ENCODE data around the gene FA2H.
"Not testable (repeated sequence)": the region's sequence is repeated elsewhere in the genome, so short reads cannot be mapped to it uniquely, and the experiment has no call there.

Gene FA2H

DNA sequence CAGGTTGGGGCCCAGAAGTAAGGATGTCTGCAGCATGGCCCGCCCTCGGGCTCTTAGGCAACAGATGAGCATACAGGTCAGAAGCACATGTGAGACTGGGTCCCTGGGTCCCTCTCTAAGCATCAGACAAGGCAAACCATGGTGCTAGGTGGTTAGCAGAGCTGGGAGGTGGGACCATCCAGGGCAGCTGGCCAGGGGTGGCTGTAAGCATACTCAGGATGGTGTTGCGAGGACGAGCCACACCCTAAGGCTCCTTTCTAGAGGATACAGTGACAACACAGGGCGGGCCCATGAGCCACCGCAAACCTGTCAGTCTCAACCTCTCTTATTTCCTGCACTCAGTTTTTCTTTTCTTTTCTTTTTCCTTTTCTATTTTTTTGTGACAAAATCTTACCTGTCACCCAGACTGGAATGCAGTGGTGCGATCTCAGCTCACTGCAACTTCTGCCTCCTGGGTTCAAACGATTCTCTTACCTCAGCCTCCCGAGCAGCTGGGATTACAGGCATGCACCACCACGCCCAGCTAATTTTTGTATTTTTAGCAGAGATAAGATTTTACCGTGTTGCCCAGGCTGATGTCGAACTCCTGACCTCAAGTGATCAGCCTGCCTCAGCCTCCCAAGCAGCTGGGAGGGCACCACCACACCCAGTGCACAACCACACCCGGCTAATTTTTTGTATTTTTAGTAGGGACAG is 3.6 kb downstream of the FA2H start:
- no peak for DNase-seq (ENCODE audit: low read depth in 2 of 2)

DNA sequence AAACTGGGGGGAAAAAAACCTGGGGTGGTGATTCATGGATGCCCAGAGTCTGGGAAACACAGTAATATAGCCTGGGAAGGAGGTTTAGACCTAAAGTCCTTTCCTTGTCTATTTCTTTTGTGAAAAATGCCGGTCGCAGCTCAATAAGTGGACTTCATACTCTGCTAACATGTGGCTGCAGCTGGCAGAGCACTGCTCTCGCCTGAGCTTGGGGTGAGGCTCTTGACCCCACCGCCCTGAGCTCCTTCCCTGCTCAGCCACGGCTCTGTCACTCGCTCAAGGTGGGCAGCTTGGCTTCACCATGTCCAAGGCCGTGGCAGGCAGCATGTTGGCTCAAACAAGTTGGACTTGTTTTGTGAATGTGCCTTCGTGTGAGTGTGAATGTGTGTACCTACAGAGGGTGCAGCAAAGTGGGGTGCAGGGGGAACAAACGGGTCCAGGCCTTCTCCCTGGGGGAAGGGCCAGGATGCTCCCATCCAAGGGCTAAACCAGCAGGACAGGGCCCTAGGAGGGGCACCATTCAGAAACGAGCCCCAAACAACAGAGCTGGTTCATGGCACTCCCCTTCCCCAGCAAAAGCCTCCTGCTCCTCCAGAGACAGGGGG is 4.9 kb downstream of the FA2H start:
- DNase-seq (ENCODE audit: low read depth in 2 of 2) = no peak

DNA sequence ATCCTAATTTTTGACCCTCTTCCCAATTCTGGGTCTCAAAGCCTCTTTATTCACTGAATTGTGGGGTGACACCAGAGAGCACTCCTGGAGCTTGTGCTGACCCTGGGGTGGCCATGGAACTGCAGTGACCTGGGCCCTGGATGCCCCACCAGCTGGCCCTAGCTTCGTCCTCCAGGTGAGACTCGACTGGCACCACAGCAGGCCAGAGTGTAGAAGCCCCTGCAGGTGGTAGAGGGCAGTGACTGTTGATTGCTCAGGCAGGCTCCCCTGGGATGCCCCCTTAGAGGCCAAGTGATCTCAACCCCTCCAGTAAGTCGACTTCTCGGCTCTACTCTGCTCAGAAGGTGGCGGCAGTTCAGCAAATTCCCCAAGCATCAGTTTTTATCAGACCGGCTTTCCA is 6.4 kb downstream of the FA2H start:
- DNase-seq (ENCODE audit: low read depth in 2 of 2) = no peak

DNA sequence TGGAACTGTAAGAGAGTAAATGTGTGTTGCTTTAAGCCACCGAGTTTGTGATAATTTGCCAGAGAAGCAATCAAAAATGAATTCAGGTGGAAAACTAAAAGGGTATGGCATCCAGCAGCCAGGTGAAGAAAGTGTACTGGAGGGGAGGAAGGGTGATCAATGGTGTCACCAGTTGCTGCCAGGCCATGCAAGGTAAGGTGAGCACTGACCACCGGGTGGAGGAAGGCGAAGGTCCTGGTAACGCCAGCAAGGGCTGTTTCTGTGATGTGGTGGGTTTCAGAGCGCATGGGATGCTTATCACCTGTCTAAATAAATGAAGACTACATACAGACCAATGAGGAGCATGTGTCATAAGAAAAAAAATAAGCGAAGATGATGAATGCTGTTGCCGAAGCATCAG is 6.9 kb downstream of the FA2H start:
- DNase-seq (ENCODE audit: low read depth in 2 of 2) = no peak

DNA sequence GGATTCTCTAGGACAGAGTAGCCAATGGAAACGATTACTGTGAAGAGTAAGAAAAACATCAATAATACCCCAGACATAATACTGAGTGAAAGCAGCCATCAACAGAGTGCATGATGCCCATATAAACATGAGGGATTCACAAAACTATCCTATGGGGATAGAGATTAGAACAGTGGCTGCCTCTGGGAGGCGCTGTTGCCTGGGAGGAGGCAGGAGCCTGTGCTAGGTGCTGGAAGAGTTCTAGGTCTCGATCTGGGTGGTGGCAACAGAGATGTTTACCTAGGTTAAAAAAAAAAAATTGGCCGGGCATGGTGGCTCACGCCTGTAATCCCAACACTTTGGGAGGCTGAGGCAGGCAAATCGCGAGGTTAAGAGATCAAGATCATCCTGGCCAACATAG is 7.9 kb downstream of the FA2H start:
- DNase-seq (ENCODE audit: low read depth in 2 of 2) = no peak

DNA sequence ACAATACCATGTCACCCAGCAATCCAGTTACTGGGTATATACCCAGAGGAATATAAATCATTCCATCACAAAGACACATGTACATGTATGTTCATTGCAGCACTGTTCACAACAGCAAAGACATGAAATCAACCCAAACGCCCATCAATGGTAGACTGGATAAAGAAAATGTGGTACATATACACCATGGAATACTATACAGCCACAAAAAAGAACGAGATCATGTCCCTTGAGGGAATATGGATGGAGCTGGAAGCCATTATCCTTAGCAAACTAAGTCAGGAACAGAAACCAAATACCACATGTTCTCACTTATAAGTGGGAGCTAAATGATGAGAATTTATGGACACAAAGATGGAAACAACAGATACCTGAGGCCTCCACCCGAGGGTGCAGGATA is 10.4 kb downstream of the FA2H start:
- DNase-seq (ENCODE audit: low read depth in 2 of 2) = not testable (repeated sequence)

DNA sequence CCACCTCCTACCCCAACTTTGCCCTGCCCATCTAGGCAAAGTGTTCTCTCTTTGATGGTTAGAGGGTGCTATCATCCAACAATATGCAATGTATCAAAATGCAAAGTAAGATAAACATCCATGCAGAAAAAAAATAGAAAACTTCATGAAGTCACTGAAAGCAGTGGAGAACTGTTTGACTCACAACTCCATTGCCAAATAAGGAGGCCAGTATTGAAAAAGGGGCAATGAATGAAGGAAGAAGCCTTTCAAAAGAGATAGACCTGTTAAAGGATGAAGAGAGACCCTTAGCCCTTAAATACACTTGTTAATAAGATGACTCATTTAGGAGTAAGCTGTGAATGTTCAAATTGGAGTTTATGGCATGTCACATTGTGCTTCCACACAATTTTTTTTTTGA is 13.0 kb downstream of the FA2H start:
- DNase-seq (ENCODE audit: low read depth in 2 of 2) = no peak

DNA sequence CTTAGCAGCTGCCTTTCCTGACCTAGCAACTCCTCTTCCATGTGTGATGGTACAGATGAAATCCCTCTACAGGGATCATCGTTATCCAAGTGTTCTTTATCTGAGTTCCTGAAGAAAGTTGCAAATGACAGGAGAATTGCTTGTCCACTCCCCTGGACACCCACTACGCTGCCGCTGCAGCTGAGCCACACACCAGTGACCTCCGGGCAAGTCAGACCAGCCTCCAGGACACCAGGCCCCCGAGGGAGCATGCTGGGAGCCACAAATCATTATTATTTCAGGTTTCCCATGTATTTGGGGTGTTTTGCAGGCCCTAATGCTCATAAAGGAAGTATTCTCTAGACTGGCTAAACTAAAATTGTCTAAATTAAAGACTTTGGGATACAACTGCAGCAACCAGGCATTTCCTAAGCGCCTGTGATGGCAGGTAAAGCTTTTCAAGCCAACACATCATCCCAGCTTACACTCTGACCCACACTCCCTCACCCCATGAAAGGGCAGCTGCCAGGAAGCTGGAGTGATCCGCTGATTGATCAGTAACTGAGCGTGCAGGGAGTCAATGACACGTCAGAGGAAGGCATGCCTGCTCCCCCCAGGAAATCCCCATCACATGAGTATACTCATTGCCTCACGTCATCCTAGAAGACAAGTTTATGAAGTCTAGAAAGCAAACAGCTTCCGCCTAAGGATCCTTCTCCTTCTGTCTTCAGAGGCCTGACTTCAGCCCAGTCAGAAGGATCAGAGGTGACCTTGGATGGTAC is 14.4 kb downstream of the FA2H start:
- DNase-seq (ENCODE audit: low read depth in 2 of 2) = peak; percentile 20 to 21

DNA sequence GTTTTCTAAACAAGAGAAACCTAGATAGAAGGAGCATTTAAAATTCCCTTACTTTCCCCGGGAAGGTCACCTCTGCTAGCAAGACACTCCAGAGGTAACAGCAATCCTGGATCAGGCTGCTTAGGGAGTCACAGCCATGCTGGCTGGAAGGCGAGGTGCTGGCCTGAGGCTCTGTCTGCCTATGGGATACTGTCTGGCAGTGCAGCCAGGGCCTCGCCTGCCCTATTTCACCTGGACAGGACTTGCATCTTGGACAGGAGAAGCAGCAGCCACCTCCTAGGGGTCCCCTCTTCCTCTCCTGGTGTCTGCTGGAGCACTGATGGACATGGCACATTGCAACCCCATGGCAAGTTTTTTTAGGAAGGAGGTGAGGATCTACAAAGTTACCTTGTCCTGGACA is 15.1 kb downstream of the FA2H start:
- DNase-seq (ENCODE audit: low read depth in 2 of 2) = no peak

DNA sequence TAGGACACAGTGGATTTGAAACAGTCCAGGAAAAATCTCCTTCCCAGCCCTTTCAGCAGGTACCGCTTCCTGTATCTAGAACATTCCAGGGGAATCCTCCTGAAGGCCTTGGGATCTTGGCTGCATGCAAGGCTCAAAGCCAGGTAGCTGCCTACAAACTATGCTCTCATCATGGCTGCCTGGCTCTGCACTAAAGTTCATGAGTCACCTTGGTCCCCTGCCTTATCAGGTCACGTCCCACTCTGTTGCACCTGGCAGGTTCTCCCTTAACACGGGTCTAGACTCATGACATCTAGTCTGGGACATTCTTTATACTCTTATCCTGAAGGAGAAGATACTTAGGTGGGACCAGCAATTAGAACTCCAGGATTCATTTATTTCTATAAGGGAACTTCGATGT is 15.8 kb downstream of the FA2H start:
- DNase-seq (ENCODE audit: low read depth in 2 of 2) = no peak

DNA sequence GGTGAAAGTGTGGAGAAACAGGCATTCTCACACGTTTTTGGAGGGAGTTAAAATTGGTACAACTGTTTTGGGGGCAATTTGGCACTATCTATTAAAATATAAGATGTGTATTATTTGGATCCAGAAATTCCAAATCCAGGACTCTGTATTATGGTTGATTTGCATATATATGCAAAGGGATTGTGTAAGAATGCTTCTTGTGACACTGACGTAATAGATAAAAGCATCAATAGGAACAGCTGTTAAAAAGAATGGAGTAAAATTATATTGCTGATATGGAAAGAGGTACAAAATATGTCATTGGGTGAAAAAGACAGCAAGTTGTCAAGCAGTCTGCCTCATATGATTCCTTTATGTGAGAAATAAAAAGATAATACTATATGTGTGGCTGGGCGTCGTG is 17.3 kb downstream of the FA2H start:
- no peak for DNase-seq (ENCODE audit: low read depth in 2 of 2)

DNA sequence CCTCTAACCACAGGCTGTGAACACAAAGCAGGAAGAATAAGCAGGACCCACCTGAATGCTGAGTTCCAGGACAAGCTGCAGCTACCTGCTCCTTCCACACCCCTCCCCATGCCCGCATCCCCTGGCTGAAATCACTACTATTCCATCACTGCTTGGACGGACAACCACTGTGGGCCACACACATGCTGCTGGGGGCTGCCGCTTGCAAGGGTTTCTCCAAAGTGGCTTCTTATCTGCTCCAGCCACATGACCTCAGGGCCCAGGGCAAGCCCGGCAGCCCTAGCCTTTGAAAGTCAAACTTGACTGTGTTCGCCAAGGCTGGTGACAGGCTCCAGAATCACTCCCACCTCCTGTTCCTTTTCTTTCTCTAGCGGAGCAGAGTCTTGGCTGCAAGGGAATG is 18.4 kb downstream of the FA2H start:
- no peak for DNase-seq (ENCODE audit: low read depth in 2 of 2)

DNA sequence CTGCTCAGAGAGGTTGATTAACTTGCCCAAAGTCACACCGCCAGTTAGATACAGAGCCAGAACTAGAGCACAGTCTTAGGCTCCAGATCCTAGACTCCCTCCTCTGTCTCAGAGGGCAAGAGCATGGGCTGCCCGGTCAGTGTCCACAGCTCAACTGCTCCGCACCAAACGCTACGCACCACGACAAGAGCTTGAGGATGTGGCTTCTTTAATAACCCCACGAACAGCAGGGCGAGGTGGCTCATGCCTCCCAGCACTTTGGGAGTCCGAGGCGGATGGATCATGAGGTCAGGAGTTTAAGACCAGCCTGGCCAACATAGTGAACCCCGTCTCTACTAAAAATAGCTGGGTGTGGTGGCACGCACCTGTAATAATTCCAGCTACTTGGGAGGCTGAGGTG is 21.4 kb downstream of the FA2H start:
- DNase-seq (ENCODE audit: low read depth in 2 of 2) = no peak

DNA sequence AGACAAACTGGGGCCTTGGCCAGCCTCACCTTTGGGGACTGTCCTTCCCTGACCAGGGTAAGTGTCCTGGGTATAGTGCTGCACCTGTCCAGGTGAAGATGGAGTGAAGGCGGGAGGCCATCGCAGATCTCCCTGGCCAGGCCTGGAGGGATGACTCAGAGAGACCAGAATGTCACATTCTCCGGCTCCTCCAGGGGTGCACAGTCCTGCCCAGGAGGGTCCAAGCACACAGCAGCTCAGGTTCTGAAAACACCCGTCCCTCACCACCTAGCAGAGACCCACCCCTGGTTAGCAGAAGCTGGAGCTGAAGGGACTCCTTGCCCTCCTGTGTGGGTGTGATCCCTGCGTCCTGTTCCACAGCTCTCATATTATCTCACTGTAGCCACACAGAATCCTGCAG is 21.9 kb downstream of the FA2H start:
- no peak for DNase-seq (ENCODE audit: low read depth in 2 of 2)

DNA sequence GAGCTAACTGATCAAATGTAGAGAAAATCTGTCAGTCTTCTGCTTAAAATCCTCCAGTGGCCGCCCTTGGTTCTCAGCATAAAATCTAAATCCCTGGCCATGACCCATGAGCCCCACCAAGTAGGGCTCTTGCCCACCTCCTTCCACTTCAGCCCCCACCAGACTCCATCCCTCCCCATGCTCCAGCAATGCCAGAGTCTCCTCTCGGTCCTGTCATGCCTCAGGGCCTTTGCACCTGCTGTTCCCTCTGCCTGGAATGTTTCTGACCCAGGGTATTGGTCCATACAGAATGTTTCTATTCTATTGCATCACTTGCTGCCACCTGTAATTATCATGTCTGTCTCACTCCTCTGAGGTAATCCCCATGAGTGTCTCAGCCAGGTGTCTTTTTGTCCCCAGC is 22.4 kb downstream of the FA2H start:
- DNase-seq (ENCODE audit: low read depth in 2 of 2) = no peak

DNA sequence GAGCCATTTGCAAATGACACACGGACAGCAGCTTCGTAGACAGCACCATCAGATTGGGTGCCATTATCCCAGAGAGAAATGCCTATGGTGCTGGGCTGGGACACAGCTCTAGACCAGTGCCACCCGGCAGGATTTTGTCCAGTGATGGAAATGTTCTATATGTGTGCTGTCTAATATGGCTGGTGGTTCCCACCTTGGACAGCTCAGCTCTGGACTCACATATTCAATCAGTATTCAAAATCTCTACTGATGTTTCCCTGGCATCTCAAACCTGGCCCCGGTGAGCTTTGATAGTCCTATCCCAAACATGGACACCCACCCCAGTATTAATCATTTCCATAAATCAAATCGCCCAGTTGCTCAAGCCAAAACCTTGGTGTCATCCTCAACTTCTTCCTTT is 23.0 kb downstream of the FA2H start:
- DNase-seq (ENCODE audit: low read depth in 2 of 2) = no peak

DNA sequence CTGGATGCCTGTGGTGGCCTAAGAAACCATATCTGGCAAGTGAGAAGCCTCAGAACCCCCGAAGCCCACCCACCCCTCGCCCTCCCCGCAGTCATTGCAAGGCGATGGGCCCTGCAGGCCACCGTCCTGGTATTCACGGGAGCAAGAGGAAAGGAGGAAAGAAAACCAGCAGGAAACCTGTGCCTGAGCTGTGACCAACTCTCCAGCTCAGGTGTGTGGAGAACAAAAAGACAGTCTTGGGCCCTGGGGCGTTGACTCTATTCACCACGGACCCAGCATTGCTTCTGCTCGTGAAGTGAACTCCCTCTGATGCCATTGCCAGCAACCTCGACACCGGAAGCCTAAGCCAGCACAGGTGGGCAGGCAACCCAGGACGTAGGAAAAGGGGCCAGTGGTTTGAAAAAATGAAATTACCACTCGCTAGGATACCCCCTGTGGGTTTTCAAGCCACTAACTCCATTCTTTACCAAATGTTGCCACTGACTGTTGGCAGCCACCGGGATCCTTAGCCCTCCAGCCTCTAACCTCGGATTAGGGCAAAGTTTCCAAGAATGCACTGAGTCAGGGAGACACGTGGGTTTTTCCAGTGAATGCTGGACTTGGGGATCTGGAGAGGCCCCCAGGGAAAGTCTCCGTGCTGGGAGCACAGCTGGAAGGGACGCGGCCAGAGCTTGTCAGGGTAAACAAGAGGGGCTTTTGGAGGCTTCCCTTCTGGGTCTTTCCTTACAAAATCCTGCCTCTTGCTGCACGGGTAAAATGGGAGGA is 25.1 kb downstream of the FA2H start:
- no peak for DNase-seq (ENCODE audit: low read depth in 2 of 2)

DNA sequence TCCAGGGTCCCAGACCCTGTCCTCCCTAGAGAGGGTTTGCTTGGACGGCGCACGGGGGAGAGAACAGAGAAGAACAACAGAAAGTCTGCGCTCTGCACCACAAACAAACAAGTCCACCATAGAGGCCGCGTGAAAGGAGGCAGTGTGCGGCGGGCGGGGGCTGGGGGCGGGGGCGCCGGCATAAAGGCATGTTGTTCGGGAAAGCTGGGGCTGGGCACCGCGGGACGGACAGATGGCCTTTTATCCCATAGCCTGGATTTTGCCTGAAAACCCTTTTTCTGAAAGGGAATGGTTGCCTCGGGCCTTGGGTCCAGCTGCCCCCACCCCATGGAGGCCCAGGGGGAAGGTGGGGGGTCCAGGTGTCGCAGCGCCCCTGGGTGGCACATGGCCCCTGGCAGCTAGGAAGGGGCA is 26.0 kb downstream of the FA2H start:
- DNase-seq (ENCODE audit: low read depth in 2 of 2) = no peak

DNA sequence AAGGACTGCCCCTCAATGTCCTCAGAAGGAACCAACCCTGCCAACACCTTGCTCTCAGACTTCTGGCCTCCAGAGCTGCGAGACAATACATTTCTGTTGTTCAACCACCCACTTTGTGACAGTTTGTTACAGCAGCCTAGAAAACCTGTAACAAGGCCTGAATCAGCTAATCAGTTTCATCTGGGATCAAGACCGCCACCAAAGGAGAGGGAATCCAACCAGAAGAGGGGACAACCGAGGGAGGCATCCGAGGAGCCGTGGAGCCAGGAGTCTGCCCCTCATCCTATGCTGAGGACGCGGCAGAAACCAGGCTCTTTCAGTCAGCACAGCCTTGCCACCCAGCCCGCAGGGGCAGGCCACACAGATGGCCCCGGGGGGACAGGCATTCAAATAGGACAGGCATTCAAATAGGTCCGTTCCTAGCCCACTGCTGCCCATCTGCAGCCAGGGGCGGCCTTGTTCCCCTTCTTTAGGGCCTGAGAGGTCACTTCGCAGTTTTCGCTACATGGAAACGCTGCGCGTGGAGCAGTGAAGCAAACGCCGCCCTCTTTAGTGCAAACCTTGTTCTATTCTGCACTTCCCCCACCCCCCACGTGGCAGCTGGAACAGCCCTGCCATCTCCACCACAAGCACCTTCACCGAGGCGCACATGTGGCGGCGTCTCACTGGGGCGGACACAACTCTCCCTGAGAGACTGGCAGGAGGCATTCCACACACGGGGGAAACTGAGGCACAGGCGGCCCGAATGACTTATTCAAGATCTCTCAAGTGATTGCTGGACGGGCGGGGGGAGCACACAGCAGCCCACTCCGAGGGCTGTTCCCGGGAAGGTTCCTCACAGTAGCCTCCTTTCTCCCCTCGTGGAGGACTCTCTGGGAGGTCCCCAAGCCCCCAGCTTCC is 26.7 kb downstream of the FA2H start:
- DNase-seq (ENCODE audit: low read depth in 2 of 2) = no peak

DNA sequence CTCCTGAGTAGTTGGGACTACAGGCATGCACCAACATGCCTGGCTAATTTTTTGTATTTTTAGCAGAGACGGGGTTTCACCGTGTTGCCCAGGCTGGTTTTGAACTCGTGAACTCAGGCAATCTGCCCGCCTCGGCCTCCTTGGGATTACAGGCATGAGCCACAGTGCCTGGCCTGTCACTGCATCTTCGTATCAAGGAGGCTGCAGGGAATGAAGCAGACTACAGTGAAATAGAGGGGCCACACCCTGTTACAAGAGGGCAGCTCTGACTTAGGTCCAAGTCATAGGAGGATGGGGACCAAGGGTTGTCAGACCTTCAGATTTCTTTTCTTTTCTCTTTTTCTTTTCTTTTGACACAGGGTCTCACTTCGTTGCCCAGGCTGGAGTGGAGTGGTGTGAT is 28.7 kb downstream of the FA2H start:
- DNase-seq (ENCODE audit: low read depth in 2 of 2) = no peak

DNA sequence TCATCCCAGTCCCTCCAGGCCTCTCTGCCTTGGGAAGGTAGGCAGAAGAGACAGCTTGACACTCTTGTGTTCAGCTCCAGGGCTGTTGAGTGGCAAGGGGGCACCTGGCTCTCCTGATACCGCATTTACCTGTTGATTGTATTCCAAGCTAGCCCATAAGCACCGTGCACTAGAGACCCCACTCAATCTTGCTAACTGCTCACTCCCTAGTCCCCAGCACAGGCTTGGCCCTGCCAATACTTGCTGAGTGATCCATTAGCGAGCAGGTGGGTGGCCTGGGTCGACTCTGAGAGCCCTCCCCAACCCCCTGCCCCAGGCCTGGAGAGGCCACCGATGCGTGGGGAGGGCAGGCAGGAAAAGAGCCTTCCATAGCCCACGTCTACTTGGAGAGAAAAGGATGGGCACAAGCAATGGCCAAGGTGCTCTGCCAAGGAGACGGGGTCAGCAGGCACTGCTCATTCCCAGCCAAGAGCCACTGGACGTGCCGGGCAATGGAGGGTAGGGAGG is 29.5 kb downstream of the FA2H start:
- DNase-seq (ENCODE audit: low read depth in 2 of 2) = no peak

All from fibroblast of skin of left quadriceps (primary cell).